PC-9 (cell line): ENCODE data around the gene PLEKHA7. TPM values are rescaled to one million over a fixed set of nuclear protein-coding genes. Genes with fewer than 3 reads are reported as not detected.

Experiments
- BruUV-seq: library from RNA; stranded (reverse); fragments of 400-500 nt; replicated peaks from 2 replicates; lab custom pipeline; 2021; lab: Mats Ljungman, UMichigan
- CTCF ChIA-PET: fragments of 300-600 bp; sonication (Branson Sonifier 250); formaldehyde crosslinking; loops from one replicate; lab custom pipeline; 2022; ENCODE audit warnings: antibody characterized with exemption; lab: Charles Lee
- POLR2A ChIA-PET: fragments of 300-600 bp; sonication (Branson Sonifier 250); formaldehyde crosslinking; loops from one replicate; lab custom pipeline; 2022; ENCODE audit warnings: antibody characterized with exemption; ENCODE audit not compliant: unreplicated experiment; lab: Charles Lee
- DNase-seq, 2 experiments: peaks; one replicate each; pipeline versions ENCODE4 v3.0.0 to v3.0.0-alpha.2; 2015 to 2022; ENCODE audit warnings: mixed read lengths in 1 of 2
- H2AFZ ChIP-seq: fragments of 200-600 bp; sonication (generic); 2 replicates; pipeline ENCODE4 v1.8.1; 2017; ENCODE audit warnings: antibody characterized with exemption
- H3F3A ChIP-seq: fragments of 200-600 bp; sonication (generic); 2 replicates; pipeline ENCODE4 v1.8.1; 2017; ENCODE audit warnings: antibody characterized with exemption, mild to moderate bottlenecking, low read depth; ENCODE audit not compliant: insufficient read depth
- H3K27ac ChIP-seq: fragments of 200-600 bp; sonication (generic); 2 replicates; pipeline ENCODE4 v1.6.1; 2016; ENCODE audit warnings: mixed run types
- H3K27me3 ChIP-seq: fragments of 200-600 bp; sonication (generic); 2 replicates; pipeline ENCODE4 v1.6.1; 2016; ENCODE audit warnings: low read depth, mixed run types; ENCODE audit not compliant: insufficient read depth
- H3K36me3 ChIP-seq: fragments of 200-600 bp; sonication (generic); 2 replicates; pipeline ENCODE4 v1.6.1; 2016; ENCODE audit warnings: low read depth, mixed run types
- H3K4me1 ChIP-seq: fragments of 200-600 bp; sonication (generic); replicated peaks from 2 replicates; pipeline ENCODE4 v1.6.1; 2016; ENCODE audit warnings: mixed run types; ENCODE audit not compliant: insufficient read depth
- H3K4me2 ChIP-seq: fragments of 200-600 bp; sonication (generic); 2 replicates; pipeline ENCODE4 v1.6.1; 2017; ENCODE audit warnings: mixed run types
- H3K4me3 ChIP-seq: fragments of 200-600 bp; sonication (generic); 2 replicates; pipeline ENCODE4 v1.6.1; 2016; ENCODE audit warnings: mixed run types
- H3K79me2 ChIP-seq: fragments of 200-600 bp; sonication (generic); 2 replicates; pipeline ENCODE4 v1.6.1; 2017; ENCODE audit warnings: low read depth, mixed run types
- H3K9me2 ChIP-seq: fragments of 200-600 bp; sonication (generic); 2 replicates; pipeline ENCODE4 v1.8.1; 2017; ENCODE audit warnings: mild to moderate bottlenecking; ENCODE audit not compliant: insufficient read depth
- H3K9me3 ChIP-seq: fragments of 200-600 bp; sonication (generic); 2 replicates; pipeline ENCODE4 v1.8.1; 2016; ENCODE audit warnings: low read depth; ENCODE audit not compliant: insufficient read depth
- H4K20me1 ChIP-seq: fragments of 200-600 bp; sonication (generic); 2 replicates; pipeline ENCODE4 v1.8.1; 2017; ENCODE audit not compliant: insufficient read depth
- EZH2 ChIP-seq: fragments of 200-600 bp; sonication (generic); IDR thresholded peaks from 2 replicates; pipeline ENCODE4 v1.8.0; 2017; ENCODE audit warnings: antibody characterized with exemption, low read depth
- intact Hi-C: fragments of 100-400 bp; cut with micrococcal nuclease; formaldehyde crosslinking; loops from one replicate; pipeline ENCODE4 v1.10.0; 2022; ENCODE audit not compliant: unreplicated experiment
- total RNA-seq: library from RNA; stranded (reverse); gene quantifications from 2 replicates; pipeline ENCODE4 v1.2.3, GENCODE V29; 2021
- TF ChIP-seq, protein P1 (sequence below): fragments of 200-600 bp; sonication (generic); conservative IDR thresholded peaks from 2 replicates; pipeline ENCODE4 v1.6.1; 2017; ENCODE audit warnings: mixed run types, antibody characterized with exemption, mild to moderate bottlenecking, moderate library complexity

Gene PLEKHA7
- total RNA-seq, 1 experiment from 2014 or later, result 26.9 TPM

DNA sequence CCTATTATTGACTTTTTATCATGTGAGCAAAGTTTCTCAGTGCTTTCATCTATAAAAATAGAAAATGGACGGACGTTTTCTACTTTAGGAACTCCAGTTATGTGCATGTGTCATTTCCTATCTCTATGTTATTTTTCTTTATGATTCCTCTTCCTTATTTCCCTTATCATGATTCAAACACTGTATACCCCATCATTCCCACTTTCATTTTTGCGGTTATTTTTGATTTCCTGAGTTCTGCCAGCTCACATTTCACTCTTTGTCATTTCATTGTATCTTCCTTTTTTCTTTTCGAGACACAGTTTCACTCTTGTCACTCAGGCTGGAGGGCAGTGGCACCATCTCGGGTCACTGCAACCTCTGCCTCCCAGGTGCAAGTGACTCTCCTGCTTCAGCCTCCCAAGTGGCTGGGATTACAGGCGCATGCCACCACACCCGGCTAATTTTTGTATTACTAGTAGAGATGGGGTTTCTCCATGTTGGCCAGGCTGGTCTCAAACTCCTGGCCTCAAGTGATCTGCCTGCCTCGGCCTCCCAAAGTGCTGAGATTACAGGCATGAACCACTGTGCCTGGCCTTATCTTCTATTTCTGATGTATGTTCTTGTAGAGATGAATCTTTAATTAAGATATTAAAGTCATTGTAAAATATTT is 254.2 kb downstream of the PLEKHA7 start:
- Histone ChIP-seq H3K4me1 (no peaks in the 10 kb centered on the region), H3K9me3 (no peaks in the 10 kb centered on the region), H3K27ac (no peak overlapping the region), H3K27me3 (no peaks in the 10 kb centered on the region), H3K36me3 (no peaks in the 10 kb centered on the region), H3K4me2 (no peak overlapping the region), H3K9me2 (no peaks in the 10 kb centered on the region), H2AFZ (no peak overlapping the region), H3K79me2 (no peaks in the 10 kb centered on the region), H4K20me1 (no peaks in the 10 kb centered on the region), H3K4me3 (no peak overlapping the region), H3F3A (peaks cover 8% of the 10 kb centered on the region; the same call in 1 of the 2 replicates)
- CTCF ChIA-PET, result no interaction called here
- POLR2A ChIA-PET, result no interaction called here
- intact Hi-C loops, result no loop called here
- TF ChIP-seq, protein P1, sequence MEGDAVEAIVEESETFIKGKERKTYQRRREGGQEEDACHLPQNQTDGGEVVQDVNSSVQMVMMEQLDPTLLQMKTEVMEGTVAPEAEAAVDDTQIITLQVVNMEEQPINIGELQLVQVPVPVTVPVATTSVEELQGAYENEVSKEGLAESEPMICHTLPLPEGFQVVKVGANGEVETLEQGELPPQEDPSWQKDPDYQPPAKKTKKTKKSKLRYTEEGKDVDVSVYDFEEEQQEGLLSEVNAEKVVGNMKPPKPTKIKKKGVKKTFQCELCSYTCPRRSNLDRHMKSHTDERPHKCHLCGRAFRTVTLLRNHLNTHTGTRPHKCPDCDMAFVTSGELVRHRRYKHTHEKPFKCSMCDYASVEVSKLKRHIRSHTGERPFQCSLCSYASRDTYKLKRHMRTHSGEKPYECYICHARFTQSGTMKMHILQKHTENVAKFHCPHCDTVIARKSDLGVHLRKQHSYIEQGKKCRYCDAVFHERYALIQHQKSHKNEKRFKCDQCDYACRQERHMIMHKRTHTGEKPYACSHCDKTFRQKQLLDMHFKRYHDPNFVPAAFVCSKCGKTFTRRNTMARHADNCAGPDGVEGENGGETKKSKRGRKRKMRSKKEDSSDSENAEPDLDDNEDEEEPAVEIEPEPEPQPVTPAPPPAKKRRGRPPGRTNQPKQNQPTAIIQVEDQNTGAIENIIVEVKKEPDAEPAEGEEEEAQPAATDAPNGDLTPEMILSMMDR, result no peak
- TF ChIP-seq EZH2, result no peak
- DNase-seq, result no peak
- BruUV-seq, result no TSS peak

DNA sequence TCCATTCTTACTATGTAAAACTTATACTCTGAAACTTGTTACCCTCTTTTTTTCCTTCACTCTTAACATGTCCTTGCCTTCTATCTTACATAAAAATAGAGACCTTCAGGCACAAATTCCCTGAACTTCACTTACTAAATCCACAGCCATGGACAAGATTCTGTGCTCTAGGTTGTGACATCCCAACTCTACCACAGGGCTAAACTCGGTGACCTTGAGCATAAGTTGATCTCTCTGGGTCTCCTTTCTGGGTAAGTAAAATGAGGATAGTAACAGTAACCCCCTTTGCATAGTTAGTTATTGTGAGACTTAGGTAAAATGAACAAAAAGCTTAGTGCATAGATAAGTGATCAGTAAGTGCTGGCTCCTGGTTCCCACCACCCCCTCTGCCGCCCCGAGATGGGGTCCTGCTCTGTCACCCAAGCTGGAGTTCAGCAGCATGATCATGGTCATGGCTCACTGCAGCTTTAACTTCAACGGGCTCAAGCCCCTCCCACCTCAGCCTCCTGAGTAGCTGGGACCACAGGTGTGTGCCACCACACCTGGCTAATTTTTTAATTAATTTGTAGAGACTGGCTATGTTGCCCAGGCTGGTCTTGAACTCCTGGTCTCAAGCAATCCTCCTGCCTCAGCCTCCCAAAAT is 255.7 kb downstream of the PLEKHA7 start:
- peaks cover 11% of the 10 kb centered on the region; the same call in 1 of the 2 replicates for H3F3A ChIP-seq
- intact Hi-C loops, result no loop called here
- H2AFZ ChIP-seq, result no peak overlapping the region
- BruUV-seq, result no TSS peak
- H3K27ac ChIP-seq, result no peak overlapping the region
- no peak overlapping the region for H3K4me3 ChIP-seq
- no peaks in the 10 kb centered on the region; the same call in 1 of the 2 replicates for H3K36me3 ChIP-seq
- no peak for DNase-seq
- no peaks in the 10 kb centered on the region for H4K20me1 ChIP-seq
- H3K27me3 ChIP-seq, result no peaks in the 10 kb centered on the region
- ChIA-PET CTCF (no interaction called here), POLR2A (no interaction called here)
- H3K4me1 ChIP-seq, result no peaks in the 10 kb centered on the region
- no peaks in the 10 kb centered on the region for H3K9me2 ChIP-seq
- H3K9me3 ChIP-seq, result no peaks in the 10 kb centered on the region
- H3K79me2 ChIP-seq, result no peaks in the 10 kb centered on the region
- TF ChIP-seq, protein P1, result no peak
- TF ChIP-seq EZH2, result no peak
- H3K4me2 ChIP-seq, result no peak overlapping the region

DNA sequence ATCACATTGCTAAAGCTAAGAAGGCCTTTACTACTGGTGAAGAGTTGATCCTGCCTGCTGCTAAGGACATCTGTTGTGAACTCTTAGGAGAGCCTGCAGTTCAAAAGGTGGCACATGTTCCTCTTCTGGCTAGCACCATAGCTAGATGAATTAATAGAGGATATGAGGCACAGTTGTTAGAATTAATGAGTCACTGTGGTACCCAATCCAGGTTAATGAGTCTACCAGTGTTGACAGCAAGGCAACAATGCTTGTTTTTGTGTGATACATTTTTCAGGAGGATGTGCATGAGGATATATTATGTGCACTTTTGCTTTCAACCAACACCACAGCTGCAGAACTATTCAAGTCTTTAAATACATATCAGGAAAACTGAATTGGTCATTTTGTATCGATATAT is 263.8 kb downstream of the PLEKHA7 start:
- intact Hi-C loops, result no loop called here
- H3K27me3 ChIP-seq, result no peaks in the 10 kb centered on the region
- H4K20me1 ChIP-seq, result peaks cover 11% of the 10 kb centered on the region; the same call in 1 of the 2 replicates
- H3K9me3 ChIP-seq, result no peaks in the 10 kb centered on the region
- H3K4me1 ChIP-seq, result no peaks in the 10 kb centered on the region
- peaks cover 3% of the 10 kb centered on the region; the same call in 1 of the 2 replicates for H3F3A ChIP-seq
- peaks cover 7% of the 10 kb centered on the region; the same call in 1 of the 2 replicates for H3K36me3 ChIP-seq
- TF ChIP-seq, protein P1, result no peak
- TF ChIP-seq EZH2, result no peak
- DNase-seq, result no peak
- POLR2A ChIA-PET, result no interaction called here
- no peak overlapping the region for H3K4me3 ChIP-seq
- peaks cover 6% of the 10 kb centered on the region; the same call in 1 of the 2 replicates for H3K79me2 ChIP-seq
- H3K9me2 ChIP-seq, result no peaks in the 10 kb centered on the region
- H3K4me2 ChIP-seq, result no peak overlapping the region
- H3K27ac ChIP-seq, result no peak overlapping the region
- no peak overlapping the region for H2AFZ ChIP-seq
- CTCF ChIA-PET, result no interaction called here
- BruUV-seq, result no TSS peak
